ENCODE results near the gene MAPKAP1. TPM values are rescaled to one million over a fixed set of nuclear protein-coding genes. Genes with fewer than 3 reads are reported as not detected.
A peak's percentile ranks its signal among the peaks of the same experiment; 100 is the strongest.

The MAPKAP1 gene
- polyA plus RNA-seq, 3 donors, result 39.9 to 57.5 (median 44.1) TPM

GRCh38 chr9:125649315-125649714, 57.7 kb downstream of the MAPKAP1 start:
- H3K9me3 ChIP-seq (replicated peaks in 1 of 2; ENCODE audit: control insufficient read depth in 1 of 2, insufficient read depth in 1 of 2, low read length in 2 of 2), result no peaks in the 10 kb centered on the region
- no peaks in the 10 kb centered on the region for H3K27me3 ChIP-seq (ENCODE audit: control insufficient read depth in 2 of 2, insufficient read depth in 2 of 2, low read length in 2 of 2)
- H3K4me1 ChIP-seq (ENCODE audit: control insufficient read depth in 1 of 2, insufficient read depth in 2 of 2, low read length in 2 of 2), result peaks cover 68 to 76% of the 10 kb centered on the region in 2 donors
- intact Hi-C loops (cut with micrococcal nuclease), result loop anchor here in 1 of 2 donors (2.0 to 5.0 kb wide), 2 partner anchors 17 to 98 kb away; partner anchors contain the start of gene PBX3
- H2AFZ ChIP-seq (ENCODE audit: insufficient read depth, low read depth, low read length, poor library complexity, severe bottlenecking), result no peak overlapping the region
- Mint-ChIP-seq H3K36me3 (peaks cover 22 to 31% of the 10 kb centered on the region in 2 donors), H3K9me3 (no peaks in the 10 kb centered on the region), H3K4me3 (peak overlapping the region; percentile 34 to 93), H3K4me1 (peaks cover 78% of the 10 kb centered on the region), H3K27me3 (ENCODE audit: low read depth in 3 of 3) (peaks cover 0 to 2% (median 0%) of the 10 kb centered on the region in 3 donors), H3K27ac (peak overlapping the region; percentile 98 to 100 (median 100))
- no peaks in the 10 kb centered on the region for H3K36me3 ChIP-seq (replicated peaks in 1 of 2; ENCODE audit: control insufficient read depth in 1 of 2, insufficient read depth in 2 of 2, low read length in 2 of 2)
- H3K79me2 ChIP-seq (ENCODE audit: insufficient read depth, low read length), result peaks cover 40% of the 10 kb centered on the region
- peak overlapping the region; percentile 88 for H3K9ac ChIP-seq (ENCODE audit: insufficient read depth, low read length, poor library complexity, severe bottlenecking)
- peak; percentile 94 to 98 (median 98) for DNase-seq
- peak overlapping the region; percentile 59 for H3K4me2 ChIP-seq (replicated peaks; ENCODE audit: extremely low read depth, low read length, poor library complexity, severe bottlenecking)
- no peaks in the 10 kb centered on the region for H4K20me1 ChIP-seq (ENCODE audit: insufficient read depth, low read length)
- no CpG with 5 or more reads among the region's 6 CpGs for WGBS (ENCODE audit: insufficient coverage)
- peak overlapping the region in 1 of 3 experiments; percentile 38 for H3K4me3 ChIP-seq (replicated peaks in 1 of 3; ENCODE audit: low read depth in 2 of 3, low read length in 3 of 3)
- no peak for TF ChIP-seq CTCF (IDR thresholded peaks at IDR 0.05)
- H3K27ac ChIP-seq (ENCODE audit: low read depth in 1 of 2, low read length in 2 of 2), result peak overlapping the region; percentile 81 to 100

DNA sequence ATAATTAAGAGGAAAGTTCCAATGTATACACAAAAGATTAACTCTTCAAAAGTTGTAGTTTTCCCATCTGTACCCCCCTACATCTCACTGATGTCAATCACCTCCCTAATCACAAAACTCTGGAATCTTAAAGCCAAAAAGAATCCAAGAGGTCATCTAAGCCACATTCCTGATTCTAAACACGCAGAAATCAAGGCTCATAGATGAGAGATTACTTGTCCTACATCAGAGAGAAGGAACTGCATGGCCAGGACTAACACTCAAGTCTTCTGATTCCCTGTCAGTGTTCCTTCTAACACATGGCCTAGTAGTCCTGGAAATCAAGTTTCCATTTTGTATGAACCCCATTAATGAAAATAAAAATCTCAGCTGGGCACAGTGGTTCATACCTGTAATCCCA, 58.7 kb downstream of the MAPKAP1 start:
- no peak overlapping the region for H3K9ac ChIP-seq (ENCODE audit: insufficient read depth, low read length, poor library complexity, severe bottlenecking)
- H3K79me2 ChIP-seq (ENCODE audit: insufficient read depth, low read length), result peaks cover 50% of the 10 kb centered on the region
- H3K4me1 ChIP-seq (ENCODE audit: control insufficient read depth in 1 of 2, insufficient read depth in 2 of 2, low read length in 2 of 2), result peaks cover 68 to 75% of the 10 kb centered on the region in 2 donors
- no peaks in the 10 kb centered on the region for H3K36me3 ChIP-seq (replicated peaks in 1 of 2; ENCODE audit: control insufficient read depth in 1 of 2, insufficient read depth in 2 of 2, low read length in 2 of 2)
- no peaks in the 10 kb centered on the region for H3K9me3 Mint-ChIP-seq
- H3K27ac Mint-ChIP-seq, result peak overlapping the region; percentile 98 to 100 (median 100)
- H3K27ac ChIP-seq (ENCODE audit: low read depth in 1 of 2, low read length in 2 of 2), result peak overlapping the region in 1 of 2 donors; percentile 100
- WGBS (ENCODE audit: insufficient coverage), result 100% methylated on average over 1 of the region's 1 CpG
- TF ChIP-seq CTCF (IDR thresholded peaks at IDR 0.05), result no peak
- H3K4me2 ChIP-seq (replicated peaks; ENCODE audit: extremely low read depth, low read length, poor library complexity, severe bottlenecking), result no peak overlapping the region
- no peak overlapping the region for H3K4me3 ChIP-seq (replicated peaks in 1 of 3; ENCODE audit: low read depth in 2 of 3, low read length in 3 of 3)
- H3K9me3 ChIP-seq (replicated peaks in 1 of 2; ENCODE audit: control insufficient read depth in 1 of 2, insufficient read depth in 1 of 2, low read length in 2 of 2), result no peaks in the 10 kb centered on the region
- DNase-seq, result no peak
- no peak overlapping the region for H2AFZ ChIP-seq (ENCODE audit: insufficient read depth, low read depth, low read length, poor library complexity, severe bottlenecking)
- peaks cover 16 to 27% of the 10 kb centered on the region in 2 donors for H3K36me3 Mint-ChIP-seq
- H3K4me1 Mint-ChIP-seq, result peaks cover 78% of the 10 kb centered on the region
- peaks cover 0 to 2% (median 0%) of the 10 kb centered on the region in 3 donors for H3K27me3 Mint-ChIP-seq (ENCODE audit: low read depth in 3 of 3)
- H3K4me3 Mint-ChIP-seq, result no peak overlapping the region
- intact Hi-C loops (cut with micrococcal nuclease), result loop anchor here in 1 of 2 donors (2.0 to 5.0 kb wide), 2 partner anchors 15 to 99 kb away; partner anchors contain the start of gene PBX3
- H4K20me1 ChIP-seq (ENCODE audit: insufficient read depth, low read length), result no peaks in the 10 kb centered on the region
- H3K27me3 ChIP-seq (ENCODE audit: control insufficient read depth in 2 of 2, insufficient read depth in 2 of 2, low read length in 2 of 2), result no peaks in the 10 kb centered on the region
